NCI-H2107 treated with DMSO at 0.1 percent for 48 hours (cell line): ENCODE measurements around the gene HYDIN.
"Not testable (repeated sequence)": the region's sequence is repeated elsewhere in the genome, so short reads cannot be mapped to it uniquely, and the experiment has no call there.

ENCODE experiments used
- DNase-seq: peaks from one replicate; lab custom pipeline; 2025; ENCODE audit not compliant: unreplicated experiment; lab: John Stamatoyannopoulos, UW

HYDIN gene

GRCh38 chr16:71143246-71143645, 87.3 kb downstream of the HYDIN start:
- DNase-seq, result not testable (repeated sequence)

GRCh38 chr16:71110565-71110964, 120.0 kb downstream of the HYDIN start:
- not testable (repeated sequence) for DNase-seq

- not testable (repeated sequence) for DNase-seq
Observed at GRCh38 chr16:71109656-71110208, 120.8 kb downstream of the HYDIN start.

GRCh38 chr16:71105881-71106280, 124.6 kb downstream of the HYDIN start:
- not testable (repeated sequence) for DNase-seq

GRCh38 chr16:71083573-71083972, 146.9 kb downstream of the HYDIN start:
- DNase-seq, result not testable (repeated sequence)

GRCh38 chr16:71080777-71081176, 149.7 kb downstream of the HYDIN start:
- DNase-seq, result not testable (repeated sequence)

- DNase-seq, result not testable (repeated sequence)
Observed at GRCh38 chr16:71080262-71080661, 150.3 kb downstream of the HYDIN start.

- not testable (repeated sequence) for DNase-seq
Observed at GRCh38 chr16:71070651-71071050, 159.9 kb downstream of the HYDIN start.

- not testable (repeated sequence) for DNase-seq
Observed at GRCh38 chr16:71069842-71070241, 160.7 kb downstream of the HYDIN start.

- DNase-seq, result not testable (repeated sequence)
Observed at GRCh38 chr16:71053897-71054609, 176.5 kb downstream of the HYDIN start.

- not testable (repeated sequence) for DNase-seq
Observed at GRCh38 chr16:71050307-71050706, 180.2 kb downstream of the HYDIN start.

- not testable (repeated sequence) for DNase-seq
Observed at GRCh38 chr16:71039368-71040111, 191.0 kb downstream of the HYDIN start.

GRCh38 chr16:71038421-71038820, 192.1 kb downstream of the HYDIN start:
- DNase-seq, result not testable (repeated sequence)

GRCh38 chr16:71037987-71038386, 192.5 kb downstream of the HYDIN start:
- not testable (repeated sequence) for DNase-seq

- not testable (repeated sequence) for DNase-seq
Observed at GRCh38 chr16:71028032-71028727, 202.3 kb downstream of the HYDIN start.

GRCh38 chr16:71027511-71027910, 203.0 kb downstream of the HYDIN start:
- DNase-seq, result not testable (repeated sequence)

- DNase-seq, result not testable (repeated sequence)
Observed at GRCh38 chr16:71023851-71024439, 206.6 kb downstream of the HYDIN start.

- DNase-seq, result not testable (repeated sequence)
Observed at GRCh38 chr16:71021961-71022537, 208.5 kb downstream of the HYDIN start.

- DNase-seq, result not testable (repeated sequence)
Observed at GRCh38 chr16:71019067-71019682, 211.3 kb downstream of the HYDIN start.

- not testable (repeated sequence) for DNase-seq
Observed at GRCh38 chr16:71015419-71015818, 215.1 kb downstream of the HYDIN start.
